WTC11 (cell line): ENCODE results near the gene GPC5.

Source experiments
- TF ChIP-seq, protein P1 (sequence below): sonication (generic); formaldehyde crosslinking; IDR thresholded peaks from 2 replicates; pipeline ENCODE4 v1.8.0; 2022; ENCODE audit warnings: missing genetic modification reagents
- TF ChIP-seq, protein P2 (sequence below): sonication (generic); formaldehyde crosslinking; IDR thresholded peaks from 2 replicates; pipeline ENCODE4 v1.8.0; 2023; ENCODE audit warnings: missing genetic modification reagents
- TF ChIP-seq, protein P3 (sequence below): sonication (generic); formaldehyde crosslinking; IDR thresholded peaks from 2 replicates; pipeline ENCODE4 v1.8.1; 2022; ENCODE audit warnings: mild to moderate bottlenecking, moderate library complexity, missing genetic modification reagents

DNA sequence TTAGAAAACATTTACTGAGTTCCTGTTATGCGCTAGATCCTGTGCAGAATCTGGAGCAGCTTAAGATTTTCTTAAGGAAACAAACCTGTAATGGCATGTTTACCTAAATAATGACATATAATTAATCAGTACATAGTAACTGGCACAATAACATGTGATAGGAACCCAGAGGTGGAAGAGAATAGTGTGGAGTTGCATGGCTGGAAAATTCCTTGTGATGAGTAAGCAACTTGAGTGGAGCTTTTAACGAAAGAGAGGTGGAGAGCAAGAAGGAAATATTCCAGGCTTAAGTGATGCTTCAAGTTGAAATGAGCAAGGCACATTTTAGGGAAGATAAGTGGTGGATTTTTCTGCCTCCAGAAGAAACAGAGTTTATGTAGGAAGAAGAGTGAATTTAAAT is 9.2 kb upstream of the GPC5 start:
- TF ChIP-seq, protein P1, sequence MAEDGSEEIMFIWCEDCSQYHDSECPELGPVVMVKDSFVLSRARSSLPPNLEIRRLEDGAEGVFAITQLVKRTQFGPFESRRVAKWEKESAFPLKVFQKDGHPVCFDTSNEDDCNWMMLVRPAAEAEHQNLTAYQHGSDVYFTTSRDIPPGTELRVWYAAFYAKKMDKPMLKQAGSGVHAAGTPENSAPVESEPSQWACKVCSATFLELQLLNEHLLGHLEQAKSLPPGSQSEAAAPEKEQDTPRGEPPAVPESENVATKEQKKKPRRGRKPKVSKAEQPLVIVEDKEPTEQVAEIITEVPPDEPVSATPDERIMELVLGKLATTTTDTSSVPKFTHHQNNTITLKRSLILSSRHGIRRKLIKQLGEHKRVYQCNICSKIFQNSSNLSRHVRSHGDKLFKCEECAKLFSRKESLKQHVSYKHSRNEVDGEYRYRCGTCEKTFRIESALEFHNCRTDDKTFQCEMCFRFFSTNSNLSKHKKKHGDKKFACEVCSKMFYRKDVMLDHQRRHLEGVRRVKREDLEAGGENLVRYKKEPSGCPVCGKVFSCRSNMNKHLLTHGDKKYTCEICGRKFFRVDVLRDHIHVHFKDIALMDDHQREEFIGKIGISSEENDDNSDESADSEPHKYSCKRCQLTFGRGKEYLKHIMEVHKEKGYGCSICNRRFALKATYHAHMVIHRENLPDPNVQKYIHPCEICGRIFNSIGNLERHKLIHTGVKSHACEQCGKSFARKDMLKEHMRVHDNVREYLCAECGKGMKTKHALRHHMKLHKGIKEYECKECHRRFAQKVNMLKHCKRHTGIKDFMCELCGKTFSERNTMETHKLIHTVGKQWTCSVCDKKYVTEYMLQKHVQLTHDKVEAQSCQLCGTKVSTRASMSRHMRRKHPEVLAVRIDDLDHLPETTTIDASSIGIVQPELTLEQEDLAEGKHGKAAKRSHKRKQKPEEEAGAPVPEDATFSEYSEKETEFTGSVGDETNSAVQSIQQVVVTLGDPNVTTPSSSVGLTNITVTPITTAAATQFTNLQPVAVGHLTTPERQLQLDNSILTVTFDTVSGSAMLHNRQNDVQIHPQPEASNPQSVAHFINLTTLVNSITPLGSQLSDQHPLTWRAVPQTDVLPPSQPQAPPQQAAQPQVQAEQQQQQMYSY (CRISPR knock-in tag): no peak
- TF ChIP-seq, protein P2, sequence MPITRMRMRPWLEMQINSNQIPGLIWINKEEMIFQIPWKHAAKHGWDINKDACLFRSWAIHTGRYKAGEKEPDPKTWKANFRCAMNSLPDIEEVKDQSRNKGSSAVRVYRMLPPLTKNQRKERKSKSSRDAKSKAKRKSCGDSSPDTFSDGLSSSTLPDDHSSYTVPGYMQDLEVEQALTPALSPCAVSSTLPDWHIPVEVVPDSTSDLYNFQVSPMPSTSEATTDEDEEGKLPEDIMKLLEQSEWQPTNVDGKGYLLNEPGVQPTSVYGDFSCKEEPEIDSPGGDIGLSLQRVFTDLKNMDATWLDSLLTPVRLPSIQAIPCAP (CRISPR knock-in tag): no peak
- TF ChIP-seq, protein P3, sequence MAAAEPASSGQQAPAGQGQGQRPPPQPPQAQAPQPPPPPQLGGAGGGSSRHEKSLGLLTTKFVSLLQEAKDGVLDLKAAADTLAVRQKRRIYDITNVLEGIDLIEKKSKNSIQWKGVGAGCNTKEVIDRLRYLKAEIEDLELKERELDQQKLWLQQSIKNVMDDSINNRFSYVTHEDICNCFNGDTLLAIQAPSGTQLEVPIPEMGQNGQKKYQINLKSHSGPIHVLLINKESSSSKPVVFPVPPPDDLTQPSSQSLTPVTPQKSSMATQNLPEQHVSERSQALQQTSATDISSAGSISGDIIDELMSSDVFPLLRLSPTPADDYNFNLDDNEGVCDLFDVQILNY (CRISPR knock-in tag): no peak
